GM18498 (cell line): ENCODE results near the gene CCDC47.
"Not testable (repeated sequence)": the region's sequence is repeated elsewhere in the genome, so short reads cannot be mapped to it uniquely, and the experiment has no call there.

ENCODE experiments used
- ATAC-seq: cut with Tn5 transposase; IDR thresholded peaks from one replicate; pipeline ENCODE4 v1.9.1; 2021; ENCODE audit warnings: mild to moderate bottlenecking, moderate library complexity; ENCODE audit not compliant: unreplicated experiment

The CCDC47 gene

GRCh38 chr17:63740464-63741142 is 32.8 kb downstream of the CCDC47 start:
- ATAC-seq = no peak

GRCh38 chr17:63735691-63736090 is 37.7 kb downstream of the CCDC47 start:
- ATAC-seq = no peak

GRCh38 chr17:63722403-63722802 is 51.0 kb downstream of the CCDC47 start:
- no peak for ATAC-seq

- ATAC-seq = not testable (repeated sequence)
Observed at GRCh38 chr17:63720194-63720593, 53.2 kb downstream of the CCDC47 start.

GRCh38 chr17:63718988-63719387 is 54.4 kb downstream of the CCDC47 start:
- ATAC-seq = no peak

GRCh38 chr17:63716426-63716825 is 57.0 kb downstream of the CCDC47 start:
- no peak for ATAC-seq

GRCh38 chr17:63714550-63715277 is 58.7 kb downstream of the CCDC47 start:
- no peak for ATAC-seq

- ATAC-seq = no peak
Observed at GRCh38 chr17:63709110-63709509, 64.3 kb downstream of the CCDC47 start.

- no peak for ATAC-seq
Observed at GRCh38 chr17:63707151-63707550, 66.2 kb downstream of the CCDC47 start.

GRCh38 chr17:63706336-63707082 is 66.9 kb downstream of the CCDC47 start:
- ATAC-seq = no peak

- no peak for ATAC-seq
Observed at GRCh38 chr17:63705657-63706056, 67.7 kb downstream of the CCDC47 start.

- no peak for ATAC-seq
Observed at GRCh38 chr17:63704836-63705235, 68.6 kb downstream of the CCDC47 start.

GRCh38 chr17:63704259-63704576 is 69.2 kb downstream of the CCDC47 start:
- no peak for ATAC-seq

- ATAC-seq = no peak
Observed at GRCh38 chr17:63703556-63704258, 69.7 kb downstream of the CCDC47 start.

GRCh38 chr17:63703029-63703428 is 70.4 kb downstream of the CCDC47 start:
- ATAC-seq = no peak

GRCh38 chr17:63702721-63703015 is 70.7 kb downstream of the CCDC47 start:
- ATAC-seq = no peak

- ATAC-seq = no peak
Observed at GRCh38 chr17:63701868-63702720, 71.3 kb downstream of the CCDC47 start.

- ATAC-seq = no peak
Observed at GRCh38 chr17:63701456-63701820, 72.0 kb downstream of the CCDC47 start.

- ATAC-seq = no peak
Observed at GRCh38 chr17:63700528-63701455, 72.6 kb downstream of the CCDC47 start.
